ENCODE measurements around the gene KLRC4. TPM values are rescaled to one million over a fixed set of nuclear protein-coding genes. Genes with fewer than 3 reads are reported as not detected.

KLRC4 gene
- total RNA-seq, 1 donor from 2014 or later, result 3.1 TPM

- Mint-ChIP-seq H3K4me1 (ENCODE audit: unreplicated experiment) (peaks cover 11% of the 10 kb centered on the region), H3K9me3 (ENCODE audit: unreplicated experiment) (peaks cover 7% of the 10 kb centered on the region), H3K36me3 (ENCODE audit: unreplicated experiment) (peaks cover 14% of the 10 kb centered on the region), H3K27me3 (ENCODE audit: unreplicated experiment) (no peaks in the 10 kb centered on the region), H3K4me3 (ENCODE audit: unreplicated experiment) (no peak overlapping the region), H3K27ac (ENCODE audit: unreplicated experiment) (peak overlapping the region; percentile 21)
- peak; percentile 69 for TF ChIP-seq CTCF (IDR thresholded peaks at IDR 0.05)
- no peak for DNase-seq (ENCODE audit: extremely low spot score, unreplicated experiment)
Observed at GRCh38 chr12:10366875-10367274, 42.7 kb downstream of the KLRC4 start.

- H3K36me3 Mint-ChIP-seq (ENCODE audit: unreplicated experiment), result peaks cover 12% of the 10 kb centered on the region
- no peak for DNase-seq (ENCODE audit: extremely low spot score, unreplicated experiment)
- H3K4me1 Mint-ChIP-seq (ENCODE audit: unreplicated experiment), result peaks cover 19% of the 10 kb centered on the region
- no peaks in the 10 kb centered on the region for H3K27me3 Mint-ChIP-seq (ENCODE audit: unreplicated experiment)
- peaks cover 7% of the 10 kb centered on the region for H3K9me3 Mint-ChIP-seq (ENCODE audit: unreplicated experiment)
- no peak for TF ChIP-seq CTCF (IDR thresholded peaks at IDR 0.05)
- no peak overlapping the region for H3K4me3 Mint-ChIP-seq (ENCODE audit: unreplicated experiment)
- H3K27ac Mint-ChIP-seq (ENCODE audit: unreplicated experiment), result no peak overlapping the region
Observed at GRCh38 chr12:10365696-10366405, 43.7 kb downstream of the KLRC4 start.

- peaks cover 7% of the 10 kb centered on the region for H3K36me3 Mint-ChIP-seq (ENCODE audit: unreplicated experiment)
- no peaks in the 10 kb centered on the region for H3K27me3 Mint-ChIP-seq (ENCODE audit: unreplicated experiment)
- no peak overlapping the region for H3K27ac Mint-ChIP-seq (ENCODE audit: unreplicated experiment)
- H3K4me3 Mint-ChIP-seq (ENCODE audit: unreplicated experiment), result no peak overlapping the region
- peaks cover 27% of the 10 kb centered on the region for H3K4me1 Mint-ChIP-seq (ENCODE audit: unreplicated experiment)
- H3K9me3 Mint-ChIP-seq (ENCODE audit: unreplicated experiment), result peaks cover 7% of the 10 kb centered on the region
- no peak for DNase-seq (ENCODE audit: extremely low spot score, unreplicated experiment)
- no peak for TF ChIP-seq CTCF (IDR thresholded peaks at IDR 0.05)
Observed at GRCh38 chr12:10364815-10365622, 44.5 kb downstream of the KLRC4 start.

- Mint-ChIP-seq H3K4me3 (ENCODE audit: unreplicated experiment) (no peak overlapping the region), H3K36me3 (ENCODE audit: unreplicated experiment) (peaks cover 7% of the 10 kb centered on the region), H3K4me1 (ENCODE audit: unreplicated experiment) (peaks cover 30% of the 10 kb centered on the region), H3K9me3 (ENCODE audit: unreplicated experiment) (peaks cover 7% of the 10 kb centered on the region), H3K27me3 (ENCODE audit: unreplicated experiment) (no peaks in the 10 kb centered on the region), H3K27ac (ENCODE audit: unreplicated experiment) (no peak overlapping the region)
- DNase-seq (ENCODE audit: extremely low spot score, unreplicated experiment), result no peak
- no peak for TF ChIP-seq CTCF (IDR thresholded peaks at IDR 0.05)
Observed at GRCh38 chr12:10363914-10364814, 45.4 kb downstream of the KLRC4 start.
